H9 (cell line): ENCODE measurements around the gene RPRD1B. TPM values are rescaled to one million over a fixed set of nuclear protein-coding genes. Genes with fewer than 3 reads are reported as not detected.

ENCODE experiments used
- DNase-seq: peaks from one replicate; pipeline ENCODE4 v3.0.0-alpha.2; 2017
- H2AFZ ChIP-seq: one replicate; pipeline ENCODE4 v1.6.1; 2013; ENCODE audit warnings: mild to moderate bottlenecking, low read length, control low read depth, moderate library complexity
- H2AK5ac ChIP-seq: 2 replicates; pipeline ENCODE4 v1.6.1; 2013; ENCODE audit warnings: low read length, control low read depth, mixed read lengths; ENCODE audit not compliant: insufficient read length
- H2BK120ac ChIP-seq: one replicate; pipeline ENCODE4 v1.6.1; 2013; ENCODE audit warnings: low read depth, mild to moderate bottlenecking, low read length, control low read depth, inconsistent platforms; ENCODE audit not compliant: poor library complexity, severe bottlenecking
- H2BK12ac ChIP-seq: 2 replicates; pipeline ENCODE4 v1.6.1; 2013; ENCODE audit warnings: low read length, control low read depth, mixed read lengths, low read depth; ENCODE audit not compliant: insufficient read length
- H2BK15ac ChIP-seq: 2 replicates; pipeline ENCODE4 v1.6.1; 2013; ENCODE audit warnings: low read depth, low read length, control low read depth
- H2BK20ac ChIP-seq: one replicate; pipeline ENCODE4 v1.6.1; 2013; ENCODE audit warnings: low read depth, mild to moderate bottlenecking, low read length, control low read depth, inconsistent platforms; ENCODE audit not compliant: poor library complexity, severe bottlenecking
- H2BK5ac ChIP-seq: 2 replicates; pipeline ENCODE4 v1.6.1; 2013; ENCODE audit warnings: low read length, control low read depth, mixed read lengths; ENCODE audit not compliant: insufficient read length
- H3K14ac ChIP-seq: 2 replicates; pipeline ENCODE4 v1.6.1; 2013; ENCODE audit warnings: low read length, control low read depth; ENCODE audit not compliant: insufficient read depth
- H3K18ac ChIP-seq: 2 replicates; pipeline ENCODE4 v1.6.1; 2013; ENCODE audit warnings: low read depth, mild to moderate bottlenecking, mixed read lengths, low read length, control low read depth; ENCODE audit not compliant: insufficient read length
- H3K23ac ChIP-seq: 2 replicates; pipeline ENCODE4 v1.6.1; 2013; ENCODE audit warnings: low read length, control low read depth, mixed read lengths, low read depth; ENCODE audit not compliant: insufficient read length
- H3K23me2 ChIP-seq: 2 replicates; pipeline ENCODE4 v1.6.1; 2013; ENCODE audit warnings: low read depth, mild to moderate bottlenecking, mixed read lengths, low read length, control low read depth; ENCODE audit not compliant: insufficient read length, poor library complexity, severe bottlenecking
- H3K27ac ChIP-seq: 2 replicates; pipeline ENCODE4 v1.5.1; 2013; ENCODE audit warnings: low read length, control low read depth, mixed read lengths, low read depth; ENCODE audit not compliant: insufficient read length
- H3K27me3 ChIP-seq: 2 replicates; pipeline ENCODE4 v1.6.1; 2013; ENCODE audit warnings: low read length, control low read depth, inconsistent platforms; ENCODE audit not compliant: insufficient read depth
- H3K4ac ChIP-seq: 2 replicates; pipeline ENCODE4 v1.6.1; 2013; ENCODE audit warnings: low read depth, mild to moderate bottlenecking, control low read depth, inconsistent platforms, low read length, moderate library complexity
- H3K4me1 ChIP-seq: 2 replicates; pipeline ENCODE4 v1.6.1; 2013; ENCODE audit warnings: low read length, control low read depth, inconsistent platforms; ENCODE audit not compliant: insufficient read depth
- H3K4me2 ChIP-seq: 2 replicates; pipeline ENCODE4 v1.6.1; 2013; ENCODE audit warnings: low read length, control low read depth, mixed read lengths; ENCODE audit not compliant: insufficient read length, insufficient read depth
- H3K56ac ChIP-seq: 2 replicates; pipeline ENCODE4 v1.6.1; 2013; ENCODE audit warnings: low read depth, mild to moderate bottlenecking, mixed read lengths, low read length, control low read depth; ENCODE audit not compliant: insufficient read length
- H3K79me1 ChIP-seq: 2 replicates; pipeline ENCODE4 v1.6.1; 2013; ENCODE audit warnings: low read depth, mild to moderate bottlenecking, moderate library complexity, low read length, control low read depth, inconsistent platforms; ENCODE audit not compliant: insufficient read depth, poor library complexity, severe bottlenecking
- H3K79me2 ChIP-seq: 2 replicates; pipeline ENCODE4 v1.6.1; 2013; ENCODE audit warnings: low read length, control low read depth, inconsistent platforms; ENCODE audit not compliant: insufficient read depth
- H3K9ac ChIP-seq: 2 replicates; pipeline ENCODE4 v1.6.1; 2013; ENCODE audit warnings: low read length, control low read depth, mixed read lengths; ENCODE audit not compliant: insufficient read length; ENCODE audit errors: extremely low read depth
- H3K9me3 ChIP-seq: one replicate; pipeline ENCODE4 v1.6.1; 2013; ENCODE audit warnings: low read depth, low read length, inconsistent platforms; ENCODE audit not compliant: control insufficient read depth
- H3T11ph ChIP-seq: one replicate; pipeline ENCODE4 v1.6.1; 2013; ENCODE audit warnings: mild to moderate bottlenecking, low read length, control low read depth, inconsistent platforms
- H4K20me1 ChIP-seq: one replicate; pipeline ENCODE4 v1.6.1; 2013; ENCODE audit not compliant: control insufficient read depth, insufficient read length, insufficient read depth
- H4K5ac ChIP-seq: 2 replicates; pipeline ENCODE4 v1.6.1; 2013; ENCODE audit warnings: low read depth, mild to moderate bottlenecking, mixed read lengths, low read length, control low read depth; ENCODE audit not compliant: insufficient read length
- H4K8ac ChIP-seq: replicated peaks from 2 replicates; pipeline ENCODE4 v1.6.1; 2013; ENCODE audit warnings: low read length, control low read depth, mixed read lengths, low read depth; ENCODE audit not compliant: insufficient read length
- H4K91ac ChIP-seq: 2 replicates; pipeline ENCODE4 v1.6.1; 2013; ENCODE audit warnings: low read depth, mild to moderate bottlenecking, moderate library complexity, mixed read lengths, low read length, control low read depth; ENCODE audit not compliant: insufficient read length
- H3K27ac Mint-ChIP-seq, 3 experiments: 2 replicates in 2 of 3; 3 replicates in 1 of 3; pipeline ENCODE4 v1.8.0; 2020 to 2021; ENCODE audit warnings: mixed read lengths in 3 of 3, mild to moderate bottlenecking in 1 of 3, moderate library complexity in 1 of 3
- H3K27me3 Mint-ChIP-seq: 2 replicates; pipeline ENCODE4 v1.8.0; 2021; ENCODE audit warnings: low read depth, mild to moderate bottlenecking, moderate library complexity, mixed read lengths
- H3K36me3 Mint-ChIP-seq, 3 experiments: 2 replicates in 2 of 3; 3 replicates in 1 of 3; pipeline ENCODE4 v1.8.0; 2020 to 2021; ENCODE audit warnings: low read depth in 3 of 3, mixed read lengths in 3 of 3; ENCODE audit not compliant: insufficient read depth in 1 of 3
- H3K4me1 Mint-ChIP-seq, 2 experiments: 2 replicates each; pipeline ENCODE4 v1.8.0; 2020; ENCODE audit warnings: mixed read lengths in 2 of 2
- H3K4me3 Mint-ChIP-seq, 2 experiments: 2 replicates in 1 of 2; 3 replicates in 1 of 2; pipeline ENCODE4 v1.8.0; 2020 to 2021; ENCODE audit warnings: mild to moderate bottlenecking in 2 of 2, mixed read lengths in 2 of 2, moderate library complexity in 1 of 2
- H3K9me3 Mint-ChIP-seq, 2 experiments: 2 replicates in 1 of 2; 3 replicates in 1 of 2; pipeline ENCODE4 v1.8.0; 2020; ENCODE audit warnings: mild to moderate bottlenecking in 2 of 2, mixed read lengths in 2 of 2, moderate library complexity in 1 of 2
- WGBS: extraction: QIAGEN DNeasy Blood & Tissue Kit; methylation state at CpG from one replicate; pipeline ENCODE4 v1.1.7; 2013; ENCODE audit warnings: missing lambda C conversion rate, low lambda C conversion rate, mixed read lengths; ENCODE audit not compliant: insufficient read length; ENCODE audit errors: extremely low coverage; 5-methylcytosine and 5-hydroxymethylcytosine counted together
- total RNA-seq: library from RNA; stranded (reverse); gene quantifications from 2 replicates; pipeline ENCODE4 v1.2.1, GENCODE V29; 2021
- TF ChIP-seq, protein P1 (sequence below): fragments of 200-600 bp; sonication (generic); conservative IDR thresholded peaks from 3 replicates; pipeline ENCODE4 v1.8.0; 2021; ENCODE audit warnings: antibody characterized with exemption, mild to moderate bottlenecking

RPRD1B gene
- total RNA-seq, 1 experiment from 2014 or later: 34.3 TPM

DNA sequence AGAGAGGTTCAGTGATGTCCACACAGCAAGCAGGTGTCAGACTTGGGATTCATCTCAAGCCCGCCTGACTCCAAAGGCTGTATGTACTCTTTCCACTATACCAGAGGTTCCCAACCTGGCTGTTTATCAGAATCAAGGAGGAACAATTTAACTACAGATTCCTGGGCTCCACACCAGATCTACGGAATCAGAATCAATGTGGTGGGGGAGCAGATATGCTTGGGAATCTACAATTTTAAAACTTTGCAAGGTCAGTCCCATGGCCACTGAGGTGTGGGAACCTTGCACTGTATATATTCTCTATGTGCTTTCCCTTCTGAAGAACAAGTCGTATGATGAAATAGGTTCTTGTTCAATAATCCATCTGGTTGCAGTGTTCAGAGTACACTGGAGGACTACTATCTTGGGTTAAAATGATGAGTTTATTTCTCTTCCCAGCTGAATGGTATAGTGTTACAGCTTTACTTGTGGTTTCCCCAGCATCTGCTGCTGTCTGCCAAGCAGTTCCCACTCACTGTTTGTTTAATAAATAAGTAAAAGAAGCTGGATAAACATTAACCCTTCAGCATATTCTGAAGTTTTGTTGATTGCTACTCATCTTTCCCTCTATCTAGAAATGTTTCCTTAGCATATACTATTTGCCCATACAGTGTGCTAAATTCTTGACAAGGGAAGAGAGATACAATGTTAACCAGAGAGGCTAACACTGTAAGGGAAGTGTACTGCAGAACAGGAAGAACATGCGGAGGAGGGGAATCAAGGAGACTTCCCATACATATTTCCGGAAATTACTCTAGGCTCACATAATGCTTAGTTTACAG, 10.2 kb upstream of the RPRD1B start:
- no peak overlapping the region for H2BK15ac ChIP-seq
- peaks cover 11% of the 10 kb centered on the region in 2 experiments for H3K9me3 Mint-ChIP-seq
- H3K27me3 Mint-ChIP-seq: no peaks in the 10 kb centered on the region
- H3K79me2 ChIP-seq: peaks cover 18% of the 10 kb centered on the region; the same call in 1 of the 2 replicates
- no peak overlapping the region for H3K27ac Mint-ChIP-seq
- no peak overlapping the region for H4K91ac ChIP-seq
- no peak overlapping the region for H3K9ac ChIP-seq
- no peak overlapping the region for H3K4me3 Mint-ChIP-seq
- no peaks in the 10 kb centered on the region for H3K23me2 ChIP-seq
- H3K4me1 ChIP-seq: no peaks in the 10 kb centered on the region
- no peak overlapping the region for H3K4me2 ChIP-seq
- H3K4ac ChIP-seq: no peak overlapping the region
- H3K4me1 Mint-ChIP-seq: peaks cover 8% of the 10 kb centered on the region in 2 experiments
- no peak overlapping the region for H3K56ac ChIP-seq
- H4K5ac ChIP-seq: no peak overlapping the region
- TF ChIP-seq, protein P1, sequence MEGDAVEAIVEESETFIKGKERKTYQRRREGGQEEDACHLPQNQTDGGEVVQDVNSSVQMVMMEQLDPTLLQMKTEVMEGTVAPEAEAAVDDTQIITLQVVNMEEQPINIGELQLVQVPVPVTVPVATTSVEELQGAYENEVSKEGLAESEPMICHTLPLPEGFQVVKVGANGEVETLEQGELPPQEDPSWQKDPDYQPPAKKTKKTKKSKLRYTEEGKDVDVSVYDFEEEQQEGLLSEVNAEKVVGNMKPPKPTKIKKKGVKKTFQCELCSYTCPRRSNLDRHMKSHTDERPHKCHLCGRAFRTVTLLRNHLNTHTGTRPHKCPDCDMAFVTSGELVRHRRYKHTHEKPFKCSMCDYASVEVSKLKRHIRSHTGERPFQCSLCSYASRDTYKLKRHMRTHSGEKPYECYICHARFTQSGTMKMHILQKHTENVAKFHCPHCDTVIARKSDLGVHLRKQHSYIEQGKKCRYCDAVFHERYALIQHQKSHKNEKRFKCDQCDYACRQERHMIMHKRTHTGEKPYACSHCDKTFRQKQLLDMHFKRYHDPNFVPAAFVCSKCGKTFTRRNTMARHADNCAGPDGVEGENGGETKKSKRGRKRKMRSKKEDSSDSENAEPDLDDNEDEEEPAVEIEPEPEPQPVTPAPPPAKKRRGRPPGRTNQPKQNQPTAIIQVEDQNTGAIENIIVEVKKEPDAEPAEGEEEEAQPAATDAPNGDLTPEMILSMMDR: no peak
- no peak for DNase-seq
- no peak overlapping the region for H3K27ac ChIP-seq
- H2BK5ac ChIP-seq: no peak overlapping the region
- H3K79me1 ChIP-seq: no peaks in the 10 kb centered on the region
- H3K14ac ChIP-seq: no peak overlapping the region
- no peak overlapping the region for H3K18ac ChIP-seq
- no peaks in the 10 kb centered on the region for H4K20me1 ChIP-seq
- H3K23ac ChIP-seq: no peak overlapping the region
- no CpG with 5 or more reads among the region's 5 CpGs for WGBS
- H2AK5ac ChIP-seq: no peak overlapping the region
- H4K8ac ChIP-seq: no peak overlapping the region
- H3K9me3 ChIP-seq: peaks cover 4% of the 10 kb centered on the region
- no peak overlapping the region for H2AFZ ChIP-seq
- no peak overlapping the region for H3T11ph ChIP-seq
- H2BK120ac ChIP-seq: no peak overlapping the region
- H3K36me3 Mint-ChIP-seq: peaks cover 17 to 29% (median 19%) of the 10 kb centered on the region in 3 experiments
- H2BK12ac ChIP-seq: no peak overlapping the region
- no peak overlapping the region for H2BK20ac ChIP-seq
- no peaks in the 10 kb centered on the region for H3K27me3 ChIP-seq
